Neuron (in vitro differentiated cells): Measurements from ENCODE around the gene MED27.

Experiments used
- H2AFZ ChIP-seq: one replicate; pipeline ENCODE4 v1.6.1; 2013; ENCODE audit warnings: low read depth, mild to moderate bottlenecking, inconsistent platforms, low read length, moderate library complexity
- H3K27me3 ChIP-seq: one replicate; pipeline ENCODE4 v1.6.1; 2013; ENCODE audit warnings: low read length; ENCODE audit not compliant: insufficient read depth
- H3K36me3 ChIP-seq: one replicate; pipeline ENCODE4 v1.6.1; 2013; ENCODE audit warnings: low read length; ENCODE audit not compliant: insufficient read depth
- H3K4me1 ChIP-seq: one replicate; pipeline ENCODE4 v1.6.1; 2013; ENCODE audit warnings: low read length; ENCODE audit not compliant: insufficient read depth
- H3K4me3 ChIP-seq: 2 replicates; pipeline ENCODE4 v1.5.1; 2013; ENCODE audit warnings: mild to moderate bottlenecking, low read length, moderate library complexity
- H3K9me3 ChIP-seq: one replicate; pipeline ENCODE4 v1.6.1; 2013; ENCODE audit warnings: low read length

The MED27 gene

DNA sequence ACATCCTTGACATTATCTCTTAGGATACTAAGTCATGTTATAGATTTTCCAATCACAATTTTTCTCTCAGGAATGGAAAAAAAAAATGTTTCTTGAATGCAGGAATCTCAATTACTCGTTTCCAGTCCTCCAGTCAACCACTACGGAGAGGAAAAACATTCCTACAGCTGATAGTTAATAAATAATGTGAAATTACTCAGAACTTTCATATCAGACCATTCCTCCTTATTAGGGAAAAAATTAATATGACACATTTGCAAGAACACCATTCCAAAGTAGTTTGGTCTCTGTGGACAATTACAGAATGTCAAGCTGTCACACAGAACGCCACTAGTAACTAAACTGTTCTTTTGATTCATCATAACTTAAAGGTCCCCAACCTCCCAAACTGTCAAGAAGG, 31.5 kb downstream of the MED27 start:
- Histone ChIP-seq H3K36me3 (peaks cover 4% of the 10 kb centered on the region), H3K4me3 (no peak overlapping the region), H3K4me1 (no peaks in the 10 kb centered on the region), H2AFZ (no peak overlapping the region), H3K27me3 (no peaks in the 10 kb centered on the region), H3K9me3 (peaks cover 4% of the 10 kb centered on the region)

DNA sequence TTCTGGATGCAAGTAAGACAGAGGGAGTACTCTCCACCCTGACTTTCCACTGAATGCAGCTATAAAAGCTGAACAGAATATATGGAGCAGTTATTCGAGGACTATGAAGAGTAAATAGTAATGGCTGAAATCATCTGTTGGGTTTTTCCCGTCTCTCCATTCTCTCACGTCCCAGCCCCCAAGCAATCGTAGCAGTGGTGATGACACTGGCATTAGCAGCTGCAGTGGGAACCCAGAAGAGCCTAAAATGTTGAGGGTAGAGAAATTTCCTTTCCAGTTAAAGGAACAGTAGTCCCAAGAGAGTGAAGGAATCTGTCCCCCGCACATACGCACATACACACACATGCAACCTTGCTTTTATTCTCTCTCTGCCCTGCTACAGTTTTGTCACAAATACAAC, 33.2 kb downstream of the MED27 start:
- Histone ChIP-seq H3K4me1 (no peaks in the 10 kb centered on the region), H2AFZ (no peak overlapping the region), H3K36me3 (peaks cover 4% of the 10 kb centered on the region), H3K4me3 (no peak overlapping the region), H3K27me3 (no peaks in the 10 kb centered on the region), H3K9me3 (peaks cover 4% of the 10 kb centered on the region)

DNA sequence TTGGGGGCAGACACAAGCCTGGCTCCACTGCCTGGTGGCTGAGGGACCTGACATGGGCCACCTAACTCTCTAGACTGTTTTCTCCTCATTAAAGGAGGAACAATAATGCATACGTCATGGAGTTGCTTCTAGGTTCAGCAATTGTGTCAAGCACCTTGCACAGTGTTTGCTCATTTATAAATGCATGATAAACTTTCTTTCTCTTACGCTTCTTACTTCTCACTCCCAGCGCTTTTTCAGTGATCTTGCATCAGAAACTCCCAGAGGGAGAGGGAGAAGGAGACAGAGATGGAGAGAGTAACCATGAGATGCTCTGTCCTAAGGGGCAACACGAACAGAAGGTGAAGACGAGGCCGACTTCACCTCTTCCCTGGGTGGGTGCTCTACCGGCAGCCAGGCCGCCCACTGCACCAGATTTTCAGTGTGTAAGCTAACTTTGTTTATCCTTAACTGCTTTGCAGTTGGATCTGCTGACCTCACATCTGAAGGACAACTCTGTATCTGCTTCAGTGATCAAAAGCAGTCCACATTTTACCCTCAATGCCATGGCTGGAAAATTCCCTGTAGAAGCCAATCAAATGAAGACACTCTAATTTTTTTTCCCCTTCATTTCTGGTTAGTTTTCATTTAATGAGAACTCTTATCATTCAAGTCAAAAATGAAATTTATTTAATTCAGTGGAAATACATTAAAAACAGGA, 35.3 kb downstream of the MED27 start:
- Histone ChIP-seq H3K4me1 (no peaks in the 10 kb centered on the region), H3K27me3 (no peaks in the 10 kb centered on the region), H3K4me3 (no peak overlapping the region), H3K9me3 (peaks cover 2% of the 10 kb centered on the region), H2AFZ (no peak overlapping the region), H3K36me3 (no peaks in the 10 kb centered on the region)

DNA sequence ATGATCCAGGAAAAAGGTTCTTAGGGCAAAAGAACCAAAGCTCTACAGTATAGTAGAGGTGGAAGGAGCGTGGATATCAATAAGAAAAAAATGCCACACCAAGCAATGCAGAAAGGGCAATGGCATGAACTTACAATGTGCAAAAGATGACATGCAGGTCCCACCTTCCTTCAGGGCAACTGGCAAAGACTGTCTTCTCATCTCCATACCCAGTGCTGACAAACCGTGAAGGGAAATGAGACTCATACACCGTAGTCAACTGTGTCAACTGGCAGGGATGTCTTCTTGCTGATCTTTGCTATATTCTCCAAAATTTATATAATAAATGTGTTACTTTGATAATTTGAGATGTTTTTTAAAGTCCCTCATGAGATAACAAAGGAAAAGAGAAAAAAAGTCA, 36.0 kb downstream of the MED27 start:
- Histone ChIP-seq H3K36me3 (no peaks in the 10 kb centered on the region), H3K27me3 (no peaks in the 10 kb centered on the region), H3K4me3 (no peak overlapping the region), H3K9me3 (no peaks in the 10 kb centered on the region), H3K4me1 (no peaks in the 10 kb centered on the region), H2AFZ (no peak overlapping the region)

DNA sequence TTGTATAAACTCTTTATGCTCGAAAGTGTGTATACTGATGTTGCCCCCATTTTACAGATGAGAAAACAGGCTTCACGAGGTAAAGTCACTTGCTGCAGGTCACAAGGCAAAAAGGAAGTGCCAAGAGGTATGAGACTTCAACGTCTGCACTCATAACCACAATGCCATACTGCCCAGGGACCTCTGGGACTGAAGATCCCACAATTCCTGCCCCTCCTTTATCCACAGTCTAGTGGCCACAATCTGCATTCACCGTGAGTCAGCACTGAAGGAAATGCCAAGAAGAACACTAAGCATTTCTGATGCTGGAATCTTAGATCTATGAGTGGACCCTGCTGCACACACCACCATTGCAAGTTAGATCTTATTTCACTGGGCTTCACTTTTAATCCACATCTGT, 37.3 kb downstream of the MED27 start:
- Histone ChIP-seq H3K4me3 (no peak overlapping the region), H3K27me3 (no peaks in the 10 kb centered on the region), H3K9me3 (no peaks in the 10 kb centered on the region), H3K36me3 (no peaks in the 10 kb centered on the region), H2AFZ (no peak overlapping the region), H3K4me1 (peaks cover 7% of the 10 kb centered on the region)

DNA sequence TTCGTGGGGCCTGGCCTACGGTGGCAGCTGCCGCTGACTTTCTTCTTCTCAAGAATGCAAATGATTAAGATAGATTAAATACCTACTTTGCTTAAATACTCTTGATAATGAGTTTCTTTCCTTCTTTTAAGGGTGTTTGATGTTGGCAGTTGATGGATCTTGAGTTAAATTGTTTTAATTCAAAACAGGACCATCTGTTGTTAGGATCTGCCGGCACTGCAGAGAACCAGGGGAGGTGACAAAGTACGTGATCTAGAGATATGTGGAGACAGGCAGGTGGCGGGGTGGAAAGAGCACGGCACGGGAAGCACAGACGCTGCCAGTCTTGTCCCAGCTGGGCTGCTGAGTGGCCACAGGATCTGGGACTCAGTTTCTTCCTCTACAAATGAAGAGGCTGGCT, 37.9 kb downstream of the MED27 start:
- no peaks in the 10 kb centered on the region for H3K36me3 ChIP-seq
- H3K4me3 ChIP-seq: no peak overlapping the region
- H3K27me3 ChIP-seq: no peaks in the 10 kb centered on the region
- peaks cover 11% of the 10 kb centered on the region for H3K4me1 ChIP-seq
- H3K9me3 ChIP-seq: no peaks in the 10 kb centered on the region
- H2AFZ ChIP-seq: no peak overlapping the region

DNA sequence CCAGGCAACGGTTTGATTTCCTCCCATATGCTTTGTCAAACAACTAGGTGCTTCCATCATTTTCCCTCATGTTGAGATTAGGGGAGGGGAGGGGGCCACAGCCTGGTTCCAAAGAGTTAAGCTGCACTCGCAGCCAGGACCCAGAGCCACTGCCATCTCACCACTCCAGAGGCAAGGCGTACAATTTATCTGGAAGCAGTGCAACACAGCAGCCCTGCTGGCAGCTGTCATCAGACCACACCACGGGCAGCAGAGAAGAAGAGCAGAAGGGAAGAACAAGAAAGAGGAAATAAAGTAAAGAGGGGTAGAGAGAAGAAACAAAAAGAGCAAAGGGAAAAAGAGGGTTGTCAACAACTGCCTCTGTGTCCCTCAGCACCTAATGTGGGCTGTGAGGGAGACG, 38.9 kb downstream of the MED27 start:
- Histone ChIP-seq H3K4me3 (no peak overlapping the region), H3K4me1 (peaks cover 11% of the 10 kb centered on the region), H3K36me3 (no peaks in the 10 kb centered on the region)

DNA sequence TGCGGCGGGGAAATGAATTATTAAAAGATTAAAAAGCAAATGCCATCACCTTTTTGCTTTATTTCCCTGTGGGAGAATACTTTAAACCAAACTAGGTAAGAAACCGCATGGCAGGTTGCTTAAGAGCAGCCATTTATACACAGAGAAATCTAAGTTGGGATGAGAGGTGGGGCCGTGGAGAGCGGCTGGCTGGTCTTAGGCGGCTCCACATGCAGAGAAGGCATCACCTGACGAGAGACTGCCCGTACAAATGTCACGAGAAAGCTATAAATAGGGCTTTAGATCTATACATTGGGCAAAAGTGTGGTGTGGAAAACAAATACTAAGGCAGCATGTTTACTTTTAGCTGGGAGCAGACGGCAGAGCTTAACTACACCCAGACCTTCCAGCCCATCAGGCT, 39.4 kb downstream of the MED27 start:
- H3K9me3 ChIP-seq: no peaks in the 10 kb centered on the region
- peaks cover 14% of the 10 kb centered on the region for H3K4me1 ChIP-seq

More for the DNA sequence above, 38.9 kb downstream of the MED27 start:
- no peaks in the 10 kb centered on the region for H3K9me3 ChIP-seq
- no peak overlapping the region for H2AFZ ChIP-seq
- no peaks in the 10 kb centered on the region for H3K27me3 ChIP-seq

DNA sequence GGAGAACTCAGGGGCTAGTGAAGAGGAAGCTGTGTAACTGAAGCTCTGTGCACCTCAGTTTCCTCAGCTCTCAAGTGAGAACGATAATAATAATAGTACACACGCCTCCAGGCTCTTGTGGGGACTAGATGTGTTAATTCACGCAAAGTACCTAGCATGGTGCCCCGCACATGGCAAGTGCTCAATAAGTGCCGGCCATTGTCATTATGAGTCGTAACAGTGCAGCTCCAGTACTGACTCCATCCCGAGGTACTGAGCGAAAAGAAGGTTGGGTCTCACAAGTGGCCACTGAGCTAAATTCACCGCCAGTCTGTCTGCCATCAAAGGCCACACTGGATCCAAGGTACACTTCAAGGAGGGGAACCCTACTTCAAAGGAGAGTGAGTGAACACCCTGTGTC, 40.4 kb downstream of the MED27 start:
- Histone ChIP-seq H3K4me1 (peaks cover 23% of the 10 kb centered on the region), H3K9me3 (no peaks in the 10 kb centered on the region), H3K4me3 (no peak overlapping the region), H3K27me3 (no peaks in the 10 kb centered on the region), H3K36me3 (no peaks in the 10 kb centered on the region), H2AFZ (no peak overlapping the region)

More for the DNA sequence above, 39.4 kb downstream of the MED27 start:
- H3K27me3 ChIP-seq: no peaks in the 10 kb centered on the region
- H3K36me3 ChIP-seq: no peaks in the 10 kb centered on the region
- H2AFZ ChIP-seq: no peak overlapping the region
- no peak overlapping the region for H3K4me3 ChIP-seq

DNA sequence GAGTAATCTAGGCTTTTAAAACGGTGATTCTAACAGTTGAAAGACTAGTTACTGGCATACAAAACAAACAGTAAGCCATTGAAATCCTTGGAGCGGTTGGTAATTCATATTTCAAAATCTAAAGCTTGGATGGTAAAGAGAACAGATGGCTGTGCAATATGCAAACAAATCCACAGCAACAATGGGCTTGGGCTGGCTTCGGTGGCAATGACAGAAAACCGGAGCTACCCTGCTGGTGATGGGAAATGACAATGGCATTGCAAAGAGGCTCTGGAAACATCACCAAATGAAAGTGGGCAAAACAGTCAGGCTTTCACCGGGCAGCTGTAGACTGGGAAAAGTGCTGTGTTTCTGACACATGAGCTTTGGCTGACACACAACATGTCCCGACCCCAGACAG, 42.2 kb downstream of the MED27 start:
- no peaks in the 10 kb centered on the region for H3K27me3 ChIP-seq
- H3K9me3 ChIP-seq: no peaks in the 10 kb centered on the region
- H3K4me3 ChIP-seq: no peak overlapping the region
- peaks cover 42% of the 10 kb centered on the region for H3K4me1 ChIP-seq
- no peaks in the 10 kb centered on the region for H3K36me3 ChIP-seq
- no peak overlapping the region for H2AFZ ChIP-seq

DNA sequence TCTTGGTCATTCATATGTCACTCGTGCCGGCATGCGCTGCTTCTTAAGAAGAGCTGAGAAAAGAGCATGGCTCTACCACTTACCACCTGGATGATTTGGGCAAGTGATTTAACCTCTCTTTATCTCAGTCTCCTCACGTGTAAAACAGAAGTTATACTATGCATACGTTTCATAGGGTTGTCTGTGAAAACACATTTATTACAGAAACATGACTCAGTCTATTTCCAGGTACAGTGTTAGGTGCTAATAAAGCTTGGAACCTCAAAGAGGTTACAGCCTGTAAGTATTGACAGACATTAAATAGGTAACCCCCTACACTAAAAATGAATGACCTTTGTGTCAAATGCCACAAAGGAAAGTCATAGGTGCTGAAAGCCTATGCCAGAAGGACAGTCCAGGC, 43.1 kb downstream of the MED27 start:
- Histone ChIP-seq H2AFZ (no peak overlapping the region), H3K4me3 (no peak overlapping the region), H3K27me3 (no peaks in the 10 kb centered on the region), H3K4me1 (peaks cover 47% of the 10 kb centered on the region), H3K9me3 (no peaks in the 10 kb centered on the region), H3K36me3 (no peaks in the 10 kb centered on the region)

DNA sequence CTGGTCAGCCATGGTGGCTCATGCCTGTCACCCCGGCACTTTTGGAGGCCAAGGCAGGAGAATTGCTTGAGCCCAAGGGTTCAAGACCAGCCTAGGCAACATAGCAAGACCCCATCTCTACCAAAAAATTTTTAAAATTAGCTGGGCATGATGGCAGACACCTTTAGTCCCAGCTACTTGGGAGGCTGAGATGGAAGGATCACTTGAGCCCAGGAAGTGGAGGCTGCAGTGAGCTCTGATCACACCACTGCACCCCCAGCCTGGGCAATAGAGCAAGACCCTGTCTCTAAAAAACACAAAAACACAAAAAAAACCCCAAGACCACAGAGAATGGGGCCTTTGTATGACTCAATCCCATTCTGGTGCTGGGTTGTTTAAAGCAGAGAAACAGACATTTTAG, 44.0 kb downstream of the MED27 start:
- H3K27me3 ChIP-seq: no peaks in the 10 kb centered on the region
- H2AFZ ChIP-seq: no peak overlapping the region
- H3K4me1 ChIP-seq: peaks cover 49% of the 10 kb centered on the region
- H3K9me3 ChIP-seq: no peaks in the 10 kb centered on the region
- no peaks in the 10 kb centered on the region for H3K36me3 ChIP-seq
- H3K4me3 ChIP-seq: no peak overlapping the region

DNA sequence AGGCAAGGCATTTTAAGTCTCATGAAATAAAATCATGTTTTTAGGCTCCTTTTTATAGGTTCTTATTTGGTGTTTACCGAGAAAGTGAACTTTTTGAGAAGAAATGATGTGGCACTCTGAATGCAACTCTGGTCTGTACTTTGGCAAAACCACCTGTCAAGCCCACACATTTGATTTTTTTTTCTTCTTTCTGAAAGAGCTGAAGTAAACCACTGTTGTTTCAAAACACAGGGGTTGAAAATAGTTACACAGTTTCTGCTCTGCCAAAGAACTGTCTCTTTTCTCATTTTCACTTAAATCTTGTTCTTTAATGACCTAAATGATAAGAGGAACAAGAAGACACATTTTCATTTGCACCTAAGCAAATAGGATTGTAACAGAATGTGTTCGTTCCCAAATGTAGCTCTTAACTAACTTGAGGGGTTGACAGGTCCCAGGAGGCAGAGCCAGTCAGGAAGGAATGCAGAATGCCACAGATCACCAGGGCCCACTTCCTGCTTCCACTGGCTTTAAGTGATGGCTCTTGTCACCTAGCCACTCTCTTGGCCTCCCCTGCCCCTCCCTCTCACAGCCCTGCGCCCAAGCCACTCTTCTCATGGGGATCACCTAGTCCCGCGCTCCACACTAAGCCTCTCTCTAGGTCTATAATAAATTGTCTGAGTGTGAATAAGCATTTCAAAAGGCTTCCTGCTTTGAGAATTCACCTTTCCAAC, 47.3 kb downstream of the MED27 start:
- no peaks in the 10 kb centered on the region for H3K27me3 ChIP-seq
- H3K9me3 ChIP-seq: no peaks in the 10 kb centered on the region
- peaks cover 51% of the 10 kb centered on the region for H3K4me1 ChIP-seq
- H2AFZ ChIP-seq: no peak overlapping the region
- no peaks in the 10 kb centered on the region for H3K36me3 ChIP-seq
- H3K4me3 ChIP-seq: no peak overlapping the region
